Progenitor cell of endocrine pancreas (in vitro differentiated cells): ENCODE results near the gene TPSG1. TPM values are rescaled to one million over a fixed set of nuclear protein-coding genes. Genes with fewer than 3 reads are reported as not detected.
"Not testable (repeated sequence)": the region's sequence is repeated elsewhere in the genome, so short reads cannot be mapped to it uniquely, and the experiment has no call there.

Experiments used
- DNase-seq: peaks from one replicate; pipeline ENCODE4 v3.0.0; 2021; ENCODE audit warnings: low spot score; ENCODE audit not compliant: unreplicated experiment
- H3K27ac Mint-ChIP-seq: 2 replicates; pipeline ENCODE4 v1.8.0; 2021; ENCODE audit warnings: mild to moderate bottlenecking, moderate library complexity, mixed read lengths
- H3K27me3 Mint-ChIP-seq: 2 replicates; pipeline ENCODE4 v1.8.0; 2021; ENCODE audit warnings: mixed read lengths
- H3K36me3 Mint-ChIP-seq: 2 replicates; pipeline ENCODE4 v1.8.0; 2022; ENCODE audit warnings: mixed read lengths; ENCODE audit not compliant: insufficient read depth
- H3K4me1 Mint-ChIP-seq: 2 replicates; pipeline ENCODE4 v1.8.0; 2021; ENCODE audit warnings: low read depth, mixed read lengths
- H3K4me3 Mint-ChIP-seq: 2 replicates; pipeline ENCODE4 v1.8.0; 2021; ENCODE audit warnings: low read depth, mild to moderate bottlenecking, moderate library complexity, mixed read lengths
- H3K9me3 Mint-ChIP-seq: 2 replicates; pipeline ENCODE4 v1.8.0; 2021; ENCODE audit warnings: low read depth, mixed read lengths
- CTCF ChIP-seq: fragments of 200-600 bp; sonication (generic); IDR thresholded peaks from one replicate; pipeline ENCODE4 v1.5.0; 2021; ENCODE audit warnings: antibody characterized with exemption, mild to moderate bottlenecking; ENCODE audit not compliant: unreplicated experiment
- total RNA-seq: library from RNA; stranded (reverse); gene quantifications from 2 replicates; pipeline ENCODE4 v1.2.1, GENCODE V29; 2021

Gene TPSG1
- total RNA-seq, 1 donor from 2014 or later, result not detected

DNA sequence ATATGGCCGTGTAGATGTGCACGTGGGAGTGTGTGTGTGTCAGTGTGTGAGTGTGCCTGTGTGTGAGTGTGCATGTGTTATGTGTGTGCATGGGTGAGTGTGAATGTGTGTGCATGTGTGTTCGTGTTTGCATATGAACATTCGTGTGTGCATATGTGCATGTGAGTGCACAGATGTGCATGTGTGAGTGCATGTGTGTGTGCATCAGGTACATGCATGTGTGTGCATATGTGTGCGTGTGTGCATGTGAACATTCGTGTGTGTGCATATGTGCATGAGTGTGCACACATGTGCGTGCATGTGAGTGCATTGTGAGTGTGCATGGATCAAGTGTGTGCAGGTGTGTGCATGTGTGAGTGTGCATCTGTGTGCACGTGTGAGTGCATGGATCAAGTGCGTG is 12.9 kb upstream of the TPSG1 start:
- no peaks in the 10 kb centered on the region for H3K4me1 Mint-ChIP-seq
- no peak for TF ChIP-seq CTCF
- H3K36me3 Mint-ChIP-seq, result no peaks in the 10 kb centered on the region
- H3K27ac Mint-ChIP-seq, result no peak overlapping the region
- H3K4me3 Mint-ChIP-seq, result no peak overlapping the region
- no peaks in the 10 kb centered on the region for H3K9me3 Mint-ChIP-seq
- peaks cover 11% of the 10 kb centered on the region for H3K27me3 Mint-ChIP-seq
- no peak for DNase-seq

GRCh38 chr16:1236659-1237058 is 11.6 kb upstream of the TPSG1 start:
- not testable (repeated sequence) for H3K27ac Mint-ChIP-seq, H3K9me3 Mint-ChIP-seq, H3K4me3 Mint-ChIP-seq, H3K4me1 Mint-ChIP-seq, DNase-seq, H3K36me3 Mint-ChIP-seq
- peaks cover 11% of the 10 kb centered on the region for H3K27me3 Mint-ChIP-seq

- H3K36me3 Mint-ChIP-seq, H3K9me3 Mint-ChIP-seq, DNase-seq, H3K27me3 Mint-ChIP-seq, H3K4me1 Mint-ChIP-seq, H3K27ac Mint-ChIP-seq, H3K4me3 Mint-ChIP-seq: not testable (repeated sequence)
Measured at GRCh38 chr16:1232049-1232748, 7.1 kb upstream of the TPSG1 start.

GRCh38 chr16:1231301-1231700 is 6.2 kb upstream of the TPSG1 start:
- not testable (repeated sequence) for H3K4me1 Mint-ChIP-seq

GRCh38 chr16:1230471-1231212 is 5.6 kb upstream of the TPSG1 start:
- not testable (repeated sequence) for H3K4me3 Mint-ChIP-seq, H3K9me3 Mint-ChIP-seq, DNase-seq, H3K27ac Mint-ChIP-seq, H3K27me3 Mint-ChIP-seq, H3K36me3 Mint-ChIP-seq, H3K4me1 Mint-ChIP-seq

More at GRCh38 chr16:1231301-1231700, 6.2 kb upstream of the TPSG1 start:
- not testable (repeated sequence) for DNase-seq, H3K9me3 Mint-ChIP-seq, H3K36me3 Mint-ChIP-seq, H3K27me3 Mint-ChIP-seq, H3K27ac Mint-ChIP-seq, H3K4me3 Mint-ChIP-seq

DNA sequence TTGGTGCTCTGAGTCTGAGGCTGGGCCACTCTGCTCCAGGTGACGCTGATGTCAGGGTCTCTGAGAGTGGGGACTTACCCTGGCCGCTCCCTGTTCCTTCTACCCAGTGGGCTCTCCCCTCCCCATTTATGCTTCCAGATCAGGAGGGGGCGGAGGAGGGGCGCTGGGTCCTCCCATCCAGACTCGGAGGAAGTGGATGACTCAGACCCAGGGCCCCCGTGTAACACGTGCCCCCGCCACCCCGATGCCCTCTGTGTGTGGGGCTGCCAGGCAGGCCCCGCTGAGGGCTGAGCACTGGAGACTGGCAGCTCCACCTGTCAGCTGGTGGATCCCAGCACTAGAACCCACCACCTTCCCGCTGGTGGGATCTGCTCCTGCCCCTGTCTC is 5.0 kb upstream of the TPSG1 start, which contains the start of gene TPSB2:
TPSB2 (minus strand) TSS at position 101 of the 387 bp plus-strand sequence. CDS start 233 bp downstream, outside the sequence.
- H3K9me3 Mint-ChIP-seq, H3K27ac Mint-ChIP-seq, H3K27me3 Mint-ChIP-seq, H3K4me1 Mint-ChIP-seq, DNase-seq, H3K4me3 Mint-ChIP-seq, H3K36me3 Mint-ChIP-seq: not testable (repeated sequence)

DNA sequence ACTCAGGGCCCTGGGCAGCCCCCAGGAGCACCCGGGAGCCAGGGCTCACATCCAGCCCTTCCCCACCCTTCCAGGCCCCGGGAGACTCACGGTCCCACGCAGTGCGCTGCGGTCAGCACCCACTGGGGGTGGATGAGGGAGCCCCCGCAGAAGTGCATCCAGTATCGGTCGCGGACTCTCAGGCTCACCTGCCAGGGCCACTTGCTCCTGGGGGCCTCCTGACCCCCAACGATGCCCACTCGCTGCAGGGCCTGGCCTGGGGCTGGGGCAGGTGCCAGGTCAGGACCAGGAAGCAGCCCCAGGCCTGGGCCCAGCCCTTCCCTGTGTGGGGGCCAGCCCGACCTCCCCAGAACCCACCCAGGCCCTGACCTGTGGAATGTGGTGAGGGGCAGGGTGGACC is 4.4 kb upstream of the TPSG1 start:
- H3K36me3 Mint-ChIP-seq, H3K9me3 Mint-ChIP-seq, DNase-seq, H3K27me3 Mint-ChIP-seq, H3K27ac Mint-ChIP-seq, H3K4me3 Mint-ChIP-seq, H3K4me1 Mint-ChIP-seq: not testable (repeated sequence)

- H3K36me3 Mint-ChIP-seq, H3K27me3 Mint-ChIP-seq, H3K9me3 Mint-ChIP-seq, DNase-seq, H3K4me3 Mint-ChIP-seq, H3K4me1 Mint-ChIP-seq, H3K27ac Mint-ChIP-seq: not testable (repeated sequence)
Measured at GRCh38 chr16:1228227-1228626, 3.2 kb upstream of the TPSG1 start.

- not testable (repeated sequence) for DNase-seq, H3K27me3 Mint-ChIP-seq, H3K4me1 Mint-ChIP-seq, H3K27ac Mint-ChIP-seq, H3K4me3 Mint-ChIP-seq, H3K36me3 Mint-ChIP-seq, H3K9me3 Mint-ChIP-seq
Measured at GRCh38 chr16:1226692-1227091, 1.6 kb upstream of the TPSG1 start.

DNA sequence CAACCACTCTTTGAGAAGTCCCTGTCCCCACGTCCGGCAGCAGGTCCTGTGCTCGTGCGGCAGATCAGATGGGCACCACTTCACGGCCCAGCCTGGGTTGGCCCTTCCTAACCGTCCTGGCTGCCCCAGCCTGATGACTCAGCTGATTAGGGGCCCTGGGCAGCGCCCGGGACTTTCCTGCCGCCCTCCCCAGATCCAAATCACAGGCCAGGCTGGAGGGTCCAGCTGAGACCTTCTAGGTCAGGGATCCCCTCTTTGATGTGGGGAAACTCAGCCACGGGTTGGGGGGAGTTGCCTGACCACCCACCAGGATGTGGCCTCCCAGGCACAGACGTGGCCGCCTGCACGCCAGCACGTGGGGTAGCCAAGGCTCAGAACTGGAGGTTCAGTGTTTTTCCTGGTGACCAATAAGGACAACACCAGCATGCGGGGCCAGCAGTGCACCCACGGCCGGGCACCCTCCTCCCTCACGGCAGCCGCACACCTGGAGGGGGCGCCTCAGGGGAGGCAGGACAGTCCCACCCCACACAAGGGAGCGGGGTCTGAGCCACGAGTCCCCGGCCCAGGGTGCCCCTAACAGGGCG is 752 bp upstream of the TPSG1 start:
- H3K4me3 Mint-ChIP-seq, H3K27me3 Mint-ChIP-seq, DNase-seq, H3K27ac Mint-ChIP-seq, H3K9me3 Mint-ChIP-seq, H3K36me3 Mint-ChIP-seq, H3K4me1 Mint-ChIP-seq: not testable (repeated sequence)
